Hepatocyte (in vitro differentiated cells): ENCODE data around the gene IGF2. TPM values are rescaled to one million over a fixed set of nuclear protein-coding genes. Genes with fewer than 3 reads are reported as not detected.
"Not testable (repeated sequence)": the region's sequence is repeated elsewhere in the genome, so short reads cannot be mapped to it uniquely, and the experiment has no call there.

ENCODE experiments used
- DNase-seq: peaks from one replicate; pipeline ENCODE4 v3.0.0-alpha.2; 2016; ENCODE audit warnings: low spot score
- H2AFZ ChIP-seq: fragments of 200-600 bp; sonication (generic); 2 replicates; pipeline ENCODE4 v1.6.0; 2016; ENCODE audit warnings: antibody characterized with exemption, mild to moderate bottlenecking
- H3K27ac ChIP-seq: fragments of 200-600 bp; sonication (generic); 2 replicates; pipeline ENCODE4 v1.5.1; 2016; ENCODE audit warnings: mild to moderate bottlenecking
- H3K27me3 ChIP-seq: fragments of 200-600 bp; sonication (generic); 2 replicates; pipeline ENCODE4 v1.6.1; 2016
- H3K36me3 ChIP-seq: fragments of 200-600 bp; sonication (generic); replicated peaks from 2 replicates; pipeline ENCODE4 v1.5.1; 2016; ENCODE audit warnings: low read depth; ENCODE audit not compliant: insufficient read depth
- H3K4me1 ChIP-seq: fragments of 200-600 bp; sonication (generic); 2 replicates; pipeline ENCODE4 v1.5.1; 2016; ENCODE audit warnings: mild to moderate bottlenecking, moderate library complexity; ENCODE audit not compliant: insufficient read depth
- H3K4me2 ChIP-seq: fragments of 200-600 bp; sonication (generic); 2 replicates; pipeline ENCODE4 v1.6.0; 2016
- H3K4me3 ChIP-seq: fragments of 200-600 bp; sonication (generic); 2 replicates; pipeline ENCODE4 v1.5.1; 2016; ENCODE audit warnings: mild to moderate bottlenecking
- H3K79me2 ChIP-seq: fragments of 200-600 bp; sonication (generic); 2 replicates; pipeline ENCODE4 v1.6.0; 2017; ENCODE audit warnings: mild to moderate bottlenecking
- H3K9me2 ChIP-seq: fragments of 200-600 bp; sonication (generic); replicated peaks from 2 replicates; pipeline ENCODE4 v1.6.0; 2017; ENCODE audit warnings: mild to moderate bottlenecking; ENCODE audit not compliant: insufficient read depth
- H3K9me3 ChIP-seq: fragments of 200-600 bp; sonication (generic); 2 replicates; pipeline ENCODE4 v1.5.1; 2016; ENCODE audit warnings: low read depth, mild to moderate bottlenecking
- H4K20me1 ChIP-seq: fragments of 200-600 bp; sonication (generic); 2 replicates; pipeline ENCODE4 v1.6.0; 2016; ENCODE audit warnings: mild to moderate bottlenecking; ENCODE audit not compliant: insufficient read depth, poor library complexity, severe bottlenecking
- CTCF ChIP-seq: fragments of 200-600 bp; sonication (generic); IDR thresholded peaks from 2 replicates; pipeline ENCODE4 v1.5.1; 2016; ENCODE audit warnings: antibody characterized with exemption, mild to moderate bottlenecking; ENCODE audit not compliant: poor library complexity
- EZH2 ChIP-seq: fragments of 200-600 bp; sonication (generic); IDR thresholded peaks from 2 replicates; pipeline ENCODE4 v1.6.1; 2016; ENCODE audit warnings: antibody characterized with exemption, mild to moderate bottlenecking, borderline replicate concordance
- EZH2phosphoT487 ChIP-seq: fragments of 200-600 bp; sonication (generic); IDR thresholded peaks from one replicate; pipeline ENCODE4 v1.6.1; 2018; ENCODE audit warnings: antibody characterized with exemption, mild to moderate bottlenecking, low read depth, moderate library complexity; ENCODE audit not compliant: unreplicated experiment, severe bottlenecking
- WGBS: methylation state at CpG from one replicate; pipeline ENCODE4 v1.1.6; 2016; ENCODE audit warnings: low lambda C conversion rate; ENCODE audit errors: missing lambda C conversion rate; 5-methylcytosine and 5-hydroxymethylcytosine counted together
- polyA plus RNA-seq: library from polyadenylated mRNA; unstranded; fragments of >200 nt; fragmentation: Nextera tagmentation; extraction: Ambion mirVana; gene quantifications from 2 replicates; pipeline ENCODE4 v1.2.1, GENCODE V29; 2016
- total RNA-seq: library from RNA; depleted of rRNA; stranded (reverse); fragments of >200 nt; gene quantifications from 2 replicates; pipeline ENCODE4 v1.2.3, GENCODE V29; 2014

Gene IGF2
- total and polyA plus RNA-seq, 2 experiments from 2014 or later = 1,507 to 2,911 TPM

DNA sequence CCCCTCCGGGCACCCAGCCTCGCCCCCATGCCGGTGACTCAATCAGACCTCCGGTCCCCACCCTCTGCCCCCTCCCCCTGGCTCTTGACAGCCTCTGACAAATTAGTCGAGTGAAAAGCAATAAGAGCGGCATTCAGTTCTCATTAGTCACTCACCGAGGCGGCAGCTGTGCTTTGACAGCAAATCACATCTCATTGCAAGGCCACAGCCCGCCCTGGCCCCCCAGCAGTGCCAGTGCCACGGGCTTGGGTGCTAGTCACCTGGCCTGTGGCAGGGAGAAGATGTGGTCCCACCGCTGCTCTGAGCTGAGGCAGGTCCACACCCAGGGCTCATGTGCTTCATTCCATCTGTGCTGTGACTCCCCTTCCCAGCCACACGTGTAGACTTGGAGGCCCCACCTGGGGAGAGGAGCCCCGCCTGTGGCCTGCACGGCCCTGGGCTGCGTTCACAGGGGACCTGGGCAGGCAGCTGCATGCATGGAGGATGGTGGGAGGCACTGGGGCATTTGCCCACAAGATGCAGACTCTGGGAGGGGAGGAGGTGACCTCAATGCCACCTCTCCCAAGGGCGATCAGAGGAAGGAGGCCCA is 39.8 kb upstream of the IGF2 start:
- Histone ChIP-seq H3K4me1 (peaks cover 9% of the 10 kb centered on the region), H3K9me2 (no peaks in the 10 kb centered on the region), H3K27me3 (no peaks in the 10 kb centered on the region), H3K36me3 (no peaks in the 10 kb centered on the region), H3K9me3 (no peaks in the 10 kb centered on the region), H3K79me2 (no peaks in the 10 kb centered on the region), H3K4me3 (no peak overlapping the region), H2AFZ (no peak overlapping the region), H4K20me1 (no peaks in the 10 kb centered on the region), H3K4me2 (no peak overlapping the region), H3K27ac (peak overlapping the region; percentile 58)
- WGBS = 53% methylated on average over 14 of the region's 16 CpGs
- no peak for TF ChIP-seq EZH2phosphoT487
- TF ChIP-seq EZH2 = no peak
- no peak for TF ChIP-seq CTCF
- DNase-seq = peak; percentile 81

GRCh38 chr11:2178055-2178773 is 39.0 kb upstream of the IGF2 start:
- H3K27me3 ChIP-seq, H3K4me3 ChIP-seq, H4K20me1 ChIP-seq, H3K27ac ChIP-seq, DNase-seq, H3K4me1 ChIP-seq, H3K4me2 ChIP-seq, H3K9me3 ChIP-seq, H3K9me2 ChIP-seq, H2AFZ ChIP-seq, H3K79me2 ChIP-seq, H3K36me3 ChIP-seq: not testable (repeated sequence)
- 87% methylated on average over 16 of the region's 16 CpGs for WGBS

GRCh38 chr11:2177076-2177475 is 37.9 kb upstream of the IGF2 start:
- 81% methylated on average over 17 of the region's 18 CpGs for WGBS
- no peak overlapping the region for H3K4me3 ChIP-seq
- TF ChIP-seq CTCF (no peak), EZH2 (no peak), EZH2phosphoT487 (no peak)

GRCh38 chr11:2176389-2176900 is 37.3 kb upstream of the IGF2 start:
- Histone ChIP-seq H4K20me1 (no peaks in the 10 kb centered on the region), H3K4me3 (no peak overlapping the region), H3K36me3 (no peaks in the 10 kb centered on the region), H3K27ac (no peak overlapping the region), H3K79me2 (no peaks in the 10 kb centered on the region), H3K27me3 (no peaks in the 10 kb centered on the region), H2AFZ (no peak overlapping the region), H3K4me2 (no peak overlapping the region), H3K9me2 (no peaks in the 10 kb centered on the region), H3K4me1 (peaks cover 9% of the 10 kb centered on the region), H3K9me3 (no peaks in the 10 kb centered on the region)
- WGBS = 97% methylated on average over 14 of the region's 14 CpGs
- TF ChIP-seq CTCF (no peak), EZH2phosphoT487 (no peak), EZH2 (no peak)
- no peak for DNase-seq

More at GRCh38 chr11:2177076-2177475, 37.9 kb upstream of the IGF2 start:
- Histone ChIP-seq H3K27me3 (no peaks in the 10 kb centered on the region), H2AFZ (no peak overlapping the region), H3K4me2 (no peak overlapping the region), H3K9me2 (no peaks in the 10 kb centered on the region), H3K4me1 (peaks cover 9% of the 10 kb centered on the region), H3K79me2 (no peaks in the 10 kb centered on the region), H3K27ac (no peak overlapping the region), H3K9me3 (no peaks in the 10 kb centered on the region), H4K20me1 (no peaks in the 10 kb centered on the region), H3K36me3 (no peaks in the 10 kb centered on the region)
- no peak for DNase-seq
